Fibroblast of villous mesenchyme (primary cell): ENCODE measurements around the gene OSTN. TPM values are rescaled to one million over a fixed set of nuclear protein-coding genes. Genes with fewer than 3 reads are reported as not detected.

Experiments used
- DNase-seq: peaks from one replicate; pipeline ENCODE4 v3.0.0-alpha.2; 2010; ENCODE audit warnings: low read depth
- H3K4me3 ChIP-seq: 2 replicates; pipeline ENCODE4 v1.5.1; 2011; ENCODE audit warnings: low read depth, mild to moderate bottlenecking, low read length
- CTCF ChIP-seq: IDR thresholded peaks from 2 replicates; pipeline ENCODE4 v1.5.1; 2012; ENCODE audit warnings: low read depth, mild to moderate bottlenecking, low read length; ENCODE audit not compliant: insufficient read depth
- total RNA-seq: library from RNA; depleted of rRNA; stranded (reverse); fragments of >200 nt; gene quantifications from 2 replicates; pipeline ENCODE4 v1.2.3, GENCODE V29; 2012

Gene OSTN
- total RNA-seq, 1 donor: not detected

- DNase-seq: peak; percentile 72
- H3K4me3 ChIP-seq: no peak overlapping the region
- TF ChIP-seq CTCF: no peak
These were observed 56.1 kb downstream of the OSTN start for GRCh38 chr3:191255156-191255555.

- no peak for DNase-seq
- no peak overlapping the region for H3K4me3 ChIP-seq
- TF ChIP-seq CTCF: no peak
These were observed 57.4 kb downstream of the OSTN start for GRCh38 chr3:191256405-191256804.

- no peak for DNase-seq
- no peak overlapping the region for H3K4me3 ChIP-seq
- TF ChIP-seq CTCF: no peak
These were observed 58.2 kb downstream of the OSTN start for GRCh38 chr3:191257286-191257685.

- no peak for DNase-seq
- no peak for TF ChIP-seq CTCF
- H3K4me3 ChIP-seq: no peak overlapping the region
These were observed 60.4 kb downstream of the OSTN start for GRCh38 chr3:191259486-191259885.

GRCh38 chr3:191260431-191261303, 61.6 kb downstream of the OSTN start:
- no peak for TF ChIP-seq CTCF
- no peak overlapping the region for H3K4me3 ChIP-seq
- DNase-seq: no peak

- H3K4me3 ChIP-seq: no peak overlapping the region
- TF ChIP-seq CTCF: no peak
- no peak for DNase-seq
These were observed 62.2 kb downstream of the OSTN start for GRCh38 chr3:191261304-191261638.

GRCh38 chr3:191262650-191263049, 63.6 kb downstream of the OSTN start:
- no peak for TF ChIP-seq CTCF
- no peak overlapping the region for H3K4me3 ChIP-seq
- DNase-seq: no peak
